Liver (tissue), 9 donors: ENCODE measurements around the gene PNMT. TPM values are rescaled to one million over a fixed set of nuclear protein-coding genes. Genes with fewer than 3 reads are reported as not detected.

Experiments used
- DNase-seq: peaks from one replicate; pipeline ENCODE4 v3.0.0-alpha.2; 2017; ENCODE audit warnings: low spot score
- H3K27ac ChIP-seq, 2 donors: one replicate each; pipeline ENCODE4 v1.7.0; 2013; ENCODE audit warnings: inconsistent platforms in 2 of 2, low read length in 2 of 2, control low read depth in 1 of 2, low read depth in 1 of 2, mild to moderate bottlenecking in 1 of 2
- H3K27me3 ChIP-seq, 4 donors: one replicate each; pipeline versions ENCODE4 v1.6.1 to v1.7.0; 2013; ENCODE audit warnings: low read length in 3 of 4, inconsistent platforms in 1 of 4, mild to moderate bottlenecking in 1 of 4, moderate library complexity in 1 of 4; ENCODE audit not compliant: control insufficient read depth in 4 of 4, insufficient read depth in 4 of 4
- H3K36me3 ChIP-seq, 4 donors: one replicate each; pipeline versions ENCODE4 v1.6.1 to v1.7.0; 2013; ENCODE audit warnings: low read length in 3 of 4, mild to moderate bottlenecking in 3 of 4, low read depth in 1 of 4, moderate library complexity in 1 of 4; ENCODE audit not compliant: control insufficient read depth in 4 of 4, insufficient read depth in 3 of 4
- H3K4me1 ChIP-seq, 4 donors: one replicate each; pipeline versions ENCODE4 v1.6.1 to v1.7.0; 2013; ENCODE audit warnings: low read length in 3 of 4, mild to moderate bottlenecking in 3 of 4, moderate library complexity in 1 of 4; ENCODE audit not compliant: control insufficient read depth in 4 of 4, insufficient read depth in 4 of 4
- H3K4me3 ChIP-seq, 3 donors: one replicate each; pipeline versions ENCODE4 v1.6.1 to v1.7.0; 2013; ENCODE audit warnings: low read length in 3 of 3, control low read depth in 1 of 3, low read depth in 1 of 3, mild to moderate bottlenecking in 1 of 3
- H3K9ac ChIP-seq, 2 donors: one replicate each; pipeline ENCODE4 v1.7.0; 2013; ENCODE audit warnings: low read length in 2 of 2, mild to moderate bottlenecking in 2 of 2, moderate library complexity in 2 of 2, control low read depth in 1 of 2, low read depth in 1 of 2
- H3K9me3 ChIP-seq, 4 donors: one replicate each; pipeline versions ENCODE4 v1.6.1 to v1.7.0; 2013; ENCODE audit warnings: low read length in 3 of 4; ENCODE audit not compliant: control insufficient read depth in 4 of 4
- ATF3 ChIP-seq: IDR thresholded peaks from 2 replicates; pipeline ENCODE4 v1.6.1; 2016; ENCODE audit warnings: antibody characterized with exemption
- CTCF ChIP-seq: fragments of 150-350 bp; IDR thresholded peaks from 2 replicates; pipeline ENCODE4 v1.5.1; 2017; ENCODE audit warnings: improper control_type of control experiment, low read depth, low read length; ENCODE audit not compliant: missing input control
- EGR1 ChIP-seq, 2 donors: IDR thresholded peaks; 2 replicates each; pipeline ENCODE4 v1.6.1; 2016 to 2018; ENCODE audit warnings: antibody characterized with exemption in 2 of 2, low read depth in 2 of 2
- FOXA1 ChIP-seq: IDR thresholded peaks from 2 replicates; pipeline ENCODE4 v1.6.1; 2016; ENCODE audit warnings: antibody characterized with exemption
- FOXA2 ChIP-seq: IDR thresholded peaks from 2 replicates; pipeline ENCODE4 v1.6.1; 2016; ENCODE audit warnings: antibody characterized with exemption
- GABPA ChIP-seq, 2 donors: IDR thresholded peaks in 1 of 2; conservative IDR thresholded peaks in 1 of 2; 2 replicates each; pipeline ENCODE4 v1.6.1; 2016; ENCODE audit warnings: antibody characterized with exemption in 2 of 2, mild to moderate bottlenecking in 1 of 2, moderate library complexity in 1 of 2
- HNF4G ChIP-seq: IDR thresholded peaks from 2 replicates; pipeline ENCODE4 v1.6.1; 2016; ENCODE audit warnings: antibody characterized with exemption
- JUND ChIP-seq, 2 donors: IDR thresholded peaks; 2 replicates each; pipeline ENCODE4 v1.6.1; 2016; ENCODE audit warnings: antibody characterized with exemption in 2 of 2
- NR2F2 ChIP-seq: IDR thresholded peaks from 2 replicates; pipeline ENCODE4 v1.6.1; 2016; ENCODE audit warnings: antibody characterized with exemption
- RAD21 ChIP-seq, 2 donors: IDR thresholded peaks; 2 replicates each; pipeline ENCODE4 v1.6.1; 2016; ENCODE audit warnings: antibody characterized with exemption in 2 of 2, mild to moderate bottlenecking in 2 of 2
- REST ChIP-seq: IDR thresholded peaks from 2 replicates; pipeline ENCODE4 v1.6.1; 2016; ENCODE audit warnings: antibody characterized with exemption, mild to moderate bottlenecking
- RXRA ChIP-seq, 2 donors: IDR thresholded peaks; 2 replicates each; pipeline ENCODE4 v1.6.1; 2017 to 2018; ENCODE audit warnings: antibody characterized with exemption in 2 of 2, mild to moderate bottlenecking in 1 of 2
- SP1 ChIP-seq: IDR thresholded peaks from 2 replicates; pipeline ENCODE4 v1.6.1; 2018; ENCODE audit warnings: antibody characterized with exemption, mild to moderate bottlenecking
- TAF1 ChIP-seq: conservative IDR thresholded peaks from 2 replicates; pipeline ENCODE4 v1.6.1; 2016; ENCODE audit warnings: antibody characterized with exemption, mild to moderate bottlenecking
- YY1 ChIP-seq: IDR thresholded peaks from 2 replicates; pipeline ENCODE4 v1.6.1; 2016; ENCODE audit warnings: antibody characterized with exemption, mild to moderate bottlenecking
- ZBTB33 ChIP-seq: IDR thresholded peaks from 2 replicates; pipeline ENCODE4 v1.6.1; 2016; ENCODE audit warnings: antibody characterized with exemption
- WGBS: extraction: QIAGEN DNeasy Blood & Tissue Kit; methylation state at CpG from one replicate; pipeline ENCODE4 v1.1.7; 2013; 5-methylcytosine and 5-hydroxymethylcytosine counted together
- polyA plus RNA-seq, 2 donors: library from polyadenylated mRNA; stranded (reverse) in 1 of 2; unstranded in 1 of 2; fragments of 200-250 nt in 1 of 2; fragments of >200 nt in 1 of 2; fragmentation: Nextera tagmentation in 1 of 2; extraction: Ambion mirVana in 1 of 2; gene quantifications; one replicate each; pipeline versions ENCODE4 v1.2.1 to v1.2.3, GENCODE V29; 2013 to 2015
- total RNA-seq, 2 donors: library from RNA; depleted of rRNA; stranded (reverse); fragments of >200 nt; gene quantifications; one replicate each; pipeline ENCODE4 v1.2.3, GENCODE V29; 2014
- donor health status: healthy.
- donor health status: healthy.
- donor health status: healthy.
- donor health status: healthy.
- donor health status: healthy.

Gene PNMT
- total and polyA plus RNA-seq, 4 donors, result 0.20 to 8.6 (median 0.26) TPM; not detected in 1

- Histone ChIP-seq H3K36me3 (no peaks in the 10 kb centered on the region), H3K9ac (no peak overlapping the region), H3K27ac (no peak overlapping the region), H3K9me3 (no peaks in the 10 kb centered on the region), H3K4me3 (no peak overlapping the region), H3K27me3 (no peaks in the 10 kb centered on the region), H3K4me1 (peaks cover 0 to 13% (median 2%) of the 10 kb centered on the region in 4 donors)
- WGBS, result 84% methylated on average over 13 of the region's 13 CpGs
- DNase-seq, result no peak
- TF ChIP-seq JUND (IDR thresholded peaks at IDR 0.05), result no peak
Measured at GRCh38 chr17:39673335-39674081, 5.3 kb downstream of the PNMT start.

GRCh38 chr17:39674179-39674578, 5.9 kb downstream of the PNMT start:
- no peaks in the 10 kb centered on the region for H3K27me3 ChIP-seq
- H3K4me1 ChIP-seq, result peaks cover 0 to 10% (median under 1%) of the 10 kb centered on the region in 4 donors
- H3K4me3 ChIP-seq, result no peak overlapping the region
- H3K9me3 ChIP-seq, result no peaks in the 10 kb centered on the region
- H3K9ac ChIP-seq, result no peak overlapping the region
- no peaks in the 10 kb centered on the region for H3K36me3 ChIP-seq
- no peak for DNase-seq
- 89% methylated on average over 5 of the region's 5 CpGs for WGBS
- no peak overlapping the region for H3K27ac ChIP-seq
- TF ChIP-seq REST, result no peak
- TF ChIP-seq GABPA (IDR thresholded peaks at IDR 0.05 in 1 of 2, conservative IDR thresholded peaks at IDR 0.05 in 1 of 2), result no peak
- TF ChIP-seq HNF4G, result no peak
- no peak for TF ChIP-seq JUND (IDR thresholded peaks at IDR 0.05)
- TF ChIP-seq RXRA (IDR thresholded peaks at IDR 0.05), result no peak
- TF ChIP-seq NR2F2, result no peak
- TF ChIP-seq FOXA2, result no peak
- no peak for TF ChIP-seq CTCF
- TF ChIP-seq RAD21 (IDR thresholded peaks at IDR 0.05), result no peak
- no peak for TF ChIP-seq FOXA1
- TF ChIP-seq TAF1, result no peak
- no peak for TF ChIP-seq ZBTB33
- no peak for TF ChIP-seq ATF3
- TF ChIP-seq EGR1 (IDR thresholded peaks at IDR 0.05; ENCODE audit: low read depth in 2 of 2), result no peak
- TF ChIP-seq YY1, result no peak
- no peak for TF ChIP-seq SP1
